Duodenal mucosa (tissue), 2 donors: ENCODE results near the gene APOL5.

Source experiments
- H3K27ac ChIP-seq: one replicate; pipeline ENCODE4 v1.7.0; 2013; ENCODE audit warnings: low read depth, low read length
- H3K27me3 ChIP-seq, 2 donors: one replicate each; pipeline ENCODE4 v1.7.0; 2013; ENCODE audit warnings: low read length in 2 of 2, control low read depth in 1 of 2; ENCODE audit not compliant: insufficient read depth in 2 of 2, control insufficient read depth in 1 of 2
- H3K36me3 ChIP-seq, 2 donors: one replicate each; pipeline ENCODE4 v1.7.0; 2013; ENCODE audit warnings: low read length in 2 of 2, control low read depth in 1 of 2; ENCODE audit not compliant: insufficient read depth in 2 of 2, control insufficient read depth in 1 of 2
- H3K4me1 ChIP-seq, 2 donors: one replicate each; pipeline ENCODE4 v1.7.0; 2013; ENCODE audit warnings: low read length in 2 of 2, control low read depth in 1 of 2; ENCODE audit not compliant: insufficient read depth in 2 of 2, control insufficient read depth in 1 of 2
- H3K4me3 ChIP-seq, 2 donors: one replicate each; pipeline ENCODE4 v1.7.0; 2013; ENCODE audit warnings: low read length in 2 of 2, low read depth in 1 of 2
- H3K9ac ChIP-seq, 2 donors: one replicate each; pipeline ENCODE4 v1.7.0; 2013; ENCODE audit warnings: low read length in 2 of 2, low read depth in 1 of 2
- H3K9me3 ChIP-seq, 2 donors: one replicate each; pipeline ENCODE4 v1.7.0; 2013; ENCODE audit warnings: low read length in 2 of 2, control low read depth in 1 of 2; ENCODE audit not compliant: control insufficient read depth in 1 of 2

The APOL5 gene

DNA sequence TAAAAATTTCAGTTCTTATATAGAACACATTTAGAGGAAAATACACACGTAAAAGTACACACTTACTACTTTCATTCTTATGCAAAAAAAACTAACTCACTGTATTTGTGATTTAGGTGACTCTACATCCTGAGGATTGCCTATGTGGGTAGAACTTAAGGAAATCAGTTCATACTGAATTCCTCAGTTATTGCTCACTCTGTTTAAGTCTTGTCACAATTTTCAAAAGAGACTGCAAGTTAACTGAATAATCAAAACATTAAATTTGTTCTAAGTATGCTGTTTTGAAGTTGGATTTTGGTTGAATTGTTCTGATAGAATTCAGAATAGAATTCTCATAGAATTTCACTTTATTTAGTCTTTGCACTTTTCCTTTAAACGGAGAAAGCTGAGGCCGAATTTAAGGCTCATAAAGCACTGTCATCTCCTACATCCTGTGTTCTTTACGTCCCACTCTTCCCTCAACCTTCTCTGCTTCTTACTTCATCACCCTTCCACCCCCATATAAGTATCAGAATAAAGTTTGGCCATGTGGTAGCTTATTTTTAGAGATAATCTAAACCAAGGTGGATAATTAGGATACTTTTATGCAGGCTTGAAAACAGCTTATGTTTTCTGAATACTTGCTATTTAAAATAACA, 59.8 kb downstream of the APOL5 start:
- H3K27me3 ChIP-seq: no peaks in the 10 kb centered on the region
- H3K4me1 ChIP-seq: no peaks in the 10 kb centered on the region
- H3K4me3 ChIP-seq: no peak overlapping the region
- H3K9ac ChIP-seq: no peak overlapping the region
- no peaks in the 10 kb centered on the region for H3K9me3 ChIP-seq
- peaks cover 4 to 10% of the 10 kb centered on the region in 2 donors for H3K36me3 ChIP-seq
- H3K27ac ChIP-seq: no peak overlapping the region
